Endothelial cell of umbilical vein (primary cell): ENCODE measurements around the gene DHCR7. TPM values are rescaled to one million over a fixed set of nuclear protein-coding genes. Genes with fewer than 3 reads are reported as not detected.
"Not testable (repeated sequence)": the region's sequence is repeated elsewhere in the genome, so short reads cannot be mapped to it uniquely, and the experiment has no call there.

Experiments used
- BruUV-seq: library from RNA; stranded (reverse); fragments of 400-500 nt; replicated peaks from 2 replicates; lab custom pipeline; 2021; lab: Mats Ljungman, UMichigan
- CTCF ChIA-PET: fragments of 300-600, 350-600 bp; sonication (Branson Sonifier 250); formaldehyde crosslinking; loops from one replicate; lab custom pipeline; 2021; ENCODE audit warnings: antibody characterized with exemption, inconsistent platforms; lab: Charles Lee
- POLR2A ChIA-PET: fragments of 300-600, 350-600 bp; sonication (Branson Sonifier 250); formaldehyde crosslinking; loops from one replicate; lab custom pipeline; 2021; ENCODE audit warnings: antibody characterized with exemption, inconsistent platforms; lab: Charles Lee
- DNase-seq: peaks from one replicate; pipeline ENCODE4 v3.0.0-alpha.2; 2011; ENCODE audit warnings: low read depth, low spot score
- FAIRE-seq: peaks from 2 replicates; lab custom pipeline; 2011; peaks lifted over from hg19 to GRCh38; lab: Jason Lieb, UNC
- H2AFZ ChIP-seq: 2 replicates; pipeline ENCODE4 v1.6.0; 2012; ENCODE audit warnings: low read depth, low read length, control low read depth, inconsistent platforms
- H3K27ac ChIP-seq: 2 replicates; pipeline ENCODE4 v1.5.1; 2011; ENCODE audit warnings: low read depth, mild to moderate bottlenecking, control low read depth, low read length, moderate library complexity; ENCODE audit not compliant: insufficient read depth
- H3K27me3 ChIP-seq, 2 experiments: 2 replicates each; pipeline versions ENCODE4 v1.6.0 to v1.6.1; 2011; ENCODE audit warnings: low read length in 2 of 2, mixed read lengths in 1 of 2; ENCODE audit not compliant: control insufficient read depth in 2 of 2, insufficient read depth in 2 of 2
- H3K36me3 ChIP-seq, 2 experiments: 2 replicates in 1 of 2; 3 replicates in 1 of 2; pipeline ENCODE4 v1.5.1; 2011; ENCODE audit warnings: low read length in 2 of 2, mild to moderate bottlenecking in 1 of 2, moderate library complexity in 1 of 2; ENCODE audit not compliant: control insufficient read depth in 2 of 2, insufficient read depth in 2 of 2; ENCODE audit errors: extremely low read depth in 1 of 2
- H3K4me1 ChIP-seq: 3 replicates; pipeline ENCODE4 v1.5.1; 2011; ENCODE audit warnings: mild to moderate bottlenecking, low read length; ENCODE audit not compliant: control insufficient read depth, insufficient read depth; ENCODE audit errors: extremely low read depth
- H3K4me2 ChIP-seq: 2 replicates; pipeline ENCODE4 v1.6.1; 2011; ENCODE audit warnings: low read length, control low read depth, mixed read lengths; ENCODE audit not compliant: insufficient read depth
- H3K4me3 ChIP-seq, 3 experiments: fragments of 200-600 bp in 1 of 3; sonication (generic), shearing (Covaris generic) in 1 of 3; replicated peaks in 1 of 3; 2 replicates each; pipeline ENCODE4 v1.5.1; 2011 to 2016; ENCODE audit warnings: control low read depth in 3 of 3, low read length in 3 of 3, mild to moderate bottlenecking in 2 of 3, inconsistent platforms in 1 of 3, low read depth in 1 of 3, moderate library complexity in 1 of 3; ENCODE audit not compliant: insufficient read depth in 1 of 3
- H3K79me2 ChIP-seq: 2 replicates; pipeline ENCODE4 v1.6.0; 2012; ENCODE audit warnings: low read length, inconsistent platforms; ENCODE audit not compliant: control insufficient read depth, insufficient read depth
- H3K9ac ChIP-seq: replicated peaks from 2 replicates; pipeline ENCODE3; 2011; ENCODE audit warnings: low read length, control low read depth; ENCODE audit not compliant: insufficient read depth; ENCODE audit errors: extremely low read depth
- H3K9me1 ChIP-seq: replicated peaks from 3 replicates; pipeline ENCODE4 v1.6.0; 2011; ENCODE audit warnings: mild to moderate bottlenecking, low read length; ENCODE audit not compliant: control insufficient read depth, insufficient read depth; ENCODE audit errors: extremely low read depth
- H3K9me3 ChIP-seq: replicated peaks from 2 replicates; pipeline ENCODE4 v1.5.1; 2012; ENCODE audit warnings: low read length, inconsistent platforms; ENCODE audit not compliant: control insufficient read depth, insufficient read depth
- H4K20me1 ChIP-seq: replicated peaks from 2 replicates; pipeline ENCODE3; 2011; ENCODE audit warnings: mild to moderate bottlenecking, low read length; ENCODE audit not compliant: control insufficient read depth, insufficient read depth; ENCODE audit errors: extremely low read depth
- EZH2 ChIP-seq: IDR thresholded peaks from 2 replicates; pipeline ENCODE4 v1.6.1; 2012; ENCODE audit warnings: borderline replicate concordance, low read depth, mild to moderate bottlenecking, moderate library complexity, low read length, inconsistent platforms; ENCODE audit not compliant: severe bottlenecking
- FOS ChIP-seq: IDR thresholded peaks from 2 replicates; pipeline ENCODE4 v1.6.1; 2011; ENCODE audit warnings: mild to moderate bottlenecking, low read length, moderate library complexity, borderline replicate concordance; ENCODE audit not compliant: insufficient read depth
- GATA2 ChIP-seq: IDR thresholded peaks from 2 replicates; pipeline ENCODE4 v1.7.0; 2011; ENCODE audit warnings: low read depth, mild to moderate bottlenecking, moderate library complexity, mixed read lengths, low read length; ENCODE audit not compliant: insufficient read length, insufficient read depth
- JUN ChIP-seq: IDR thresholded peaks from 2 replicates; pipeline ENCODE4 v1.6.1; 2011; ENCODE audit warnings: borderline replicate concordance, low read depth; ENCODE audit not compliant: insufficient read length, insufficient read depth
- MYC ChIP-seq: IDR thresholded peaks from one replicate; pipeline ENCODE4 v1.6.1; 2011; ENCODE audit warnings: mild to moderate bottlenecking, low read depth, low read length
- POLR2A ChIP-seq: IDR thresholded peaks from 2 replicates; pipeline ENCODE4 v1.6.1; 2012; ENCODE audit warnings: low read depth, mild to moderate bottlenecking, control low read depth, low read length
- POLR2AphosphoS5 ChIP-seq: IDR thresholded peaks from 2 replicates; pipeline ENCODE4 v1.6.1; 2012; ENCODE audit warnings: low read depth, mild to moderate bottlenecking, control low read depth, low read length, moderate library complexity; ENCODE audit not compliant: insufficient read depth
- dilution Hi-C: fragments of 300-500 bp; cut with MboI; formaldehyde crosslinking; loops from one replicate; pipeline ENCODE4 v1.15.0; 2019; ENCODE audit warnings: low sequenced_read_pairs; ENCODE audit not compliant: extremely low pct_ligation_motif_present
- intact Hi-C: fragments of 100-400 bp; cut with micrococcal nuclease; formaldehyde crosslinking; loops from one replicate; pipeline ENCODE4 v1.10.0; 2022
- polyA plus RNA-seq, 4 experiments: library from polyadenylated mRNA; depleted of rRNA in 3 of 4; stranded (reverse) in 3 of 4; unstranded in 1 of 4; fragments of >200 nt; gene quantifications; 2 replicates each; pipeline versions ENCODE4 v1.2.1 to v1.2.3, GENCODE V29; 2011 to 2012; ENCODE audit warnings: missing spikeins in 1 of 4
- total RNA-seq: library from RNA; stranded (reverse); gene quantifications from 2 replicates; pipeline ENCODE4 v1.2.3, GENCODE V29; 2021
- TF ChIP-seq, protein P1 (sequence below): IDR thresholded peaks from 2 replicates; pipeline ENCODE4 v1.6.1; 2011; ENCODE audit not compliant: insufficient read depth, insufficient read length
- TF ChIP-seq, protein P2 (sequence below), 2 donors: IDR thresholded peaks; 1 replicate in 1 of 2; 2 replicates in 1 of 2; pipeline ENCODE4 v1.5.1; 2011; ENCODE audit warnings: low read length in 2 of 2, mild to moderate bottlenecking in 2 of 2, moderate library complexity in 2 of 2, control low read depth in 1 of 2, inconsistent platforms in 1 of 2, low read depth in 1 of 2; ENCODE audit not compliant: insufficient read depth in 1 of 2; ENCODE audit errors: extremely low read depth in 1 of 2

The DHCR7 gene
- total and polyA plus RNA-seq, 2 donors (not counting 3 experiments of a cell fraction or from before 2014, with no cell fraction given), result 171 to 175 TPM

DNA sequence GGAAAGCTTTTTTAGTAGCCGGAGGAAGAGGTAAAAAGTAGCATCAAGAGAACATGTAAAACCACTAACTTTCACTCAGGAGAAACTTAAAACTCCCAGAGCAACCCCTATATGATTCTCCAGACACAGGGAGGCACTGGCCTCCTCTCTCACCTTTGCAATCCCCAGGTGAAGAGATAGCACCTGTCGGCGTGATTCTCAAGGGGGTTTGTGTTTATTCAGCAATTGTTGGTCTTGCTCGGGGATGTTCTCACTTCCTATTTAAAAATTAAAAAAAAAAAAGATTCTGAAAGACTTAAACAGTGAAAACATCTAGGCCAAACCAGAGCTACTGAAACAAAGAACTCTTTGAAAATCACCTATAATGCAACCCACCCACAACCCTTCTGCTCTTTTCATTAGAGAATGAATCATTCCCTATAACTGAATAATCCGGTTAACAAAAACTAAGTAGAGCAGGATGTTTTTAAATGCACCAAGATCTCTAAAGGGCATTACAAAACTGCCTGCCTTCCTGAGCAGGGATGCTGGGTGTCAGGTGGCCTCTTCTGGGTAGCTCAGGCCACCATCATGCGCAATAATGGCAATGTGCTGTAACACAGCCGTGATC is 24.9 kb downstream of the DHCR7 start:
- H3K36me3 ChIP-seq, result no peaks in the 10 kb centered on the region
- BruUV-seq, result no TSS peak
- intact Hi-C loops (no loop called here), dilution Hi-C loops (no loop called here)
- no peaks in the 10 kb centered on the region for H3K9me1 ChIP-seq
- H3K79me2 ChIP-seq, result no peaks in the 10 kb centered on the region
- no peak overlapping the region for H3K4me2 ChIP-seq
- ChIA-PET POLR2A (no interaction called here), CTCF (no interaction called here)
- H3K4me3 ChIP-seq, result no peak overlapping the region
- FAIRE-seq (no peak), DNase-seq (no peak)
- no peaks in the 10 kb centered on the region for H4K20me1 ChIP-seq
- H3K27me3 ChIP-seq, result peaks cover 0 to 2% of the 10 kb centered on the region in 2 experiments
- H3K9me3 ChIP-seq, result no peaks in the 10 kb centered on the region
- no peak overlapping the region for H3K9ac ChIP-seq
- H3K4me1 ChIP-seq, result no peaks in the 10 kb centered on the region
- H3K27ac ChIP-seq, result no peak overlapping the region
- no peak overlapping the region for H2AFZ ChIP-seq
- TF ChIP-seq MYC, result no peak
- no peak for TF ChIP-seq EZH2
- TF ChIP-seq, protein P1, sequence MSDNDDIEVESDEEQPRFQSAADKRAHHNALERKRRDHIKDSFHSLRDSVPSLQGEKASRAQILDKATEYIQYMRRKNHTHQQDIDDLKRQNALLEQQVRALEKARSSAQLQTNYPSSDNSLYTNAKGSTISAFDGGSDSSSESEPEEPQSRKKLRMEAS, result no peak
- TF ChIP-seq GATA2, result no peak
- TF ChIP-seq FOS, result no peak
- TF ChIP-seq JUN, result no peak
- TF ChIP-seq POLR2AphosphoS5, result no peak
- TF ChIP-seq POLR2A, result no peak
- TF ChIP-seq, protein P2, sequence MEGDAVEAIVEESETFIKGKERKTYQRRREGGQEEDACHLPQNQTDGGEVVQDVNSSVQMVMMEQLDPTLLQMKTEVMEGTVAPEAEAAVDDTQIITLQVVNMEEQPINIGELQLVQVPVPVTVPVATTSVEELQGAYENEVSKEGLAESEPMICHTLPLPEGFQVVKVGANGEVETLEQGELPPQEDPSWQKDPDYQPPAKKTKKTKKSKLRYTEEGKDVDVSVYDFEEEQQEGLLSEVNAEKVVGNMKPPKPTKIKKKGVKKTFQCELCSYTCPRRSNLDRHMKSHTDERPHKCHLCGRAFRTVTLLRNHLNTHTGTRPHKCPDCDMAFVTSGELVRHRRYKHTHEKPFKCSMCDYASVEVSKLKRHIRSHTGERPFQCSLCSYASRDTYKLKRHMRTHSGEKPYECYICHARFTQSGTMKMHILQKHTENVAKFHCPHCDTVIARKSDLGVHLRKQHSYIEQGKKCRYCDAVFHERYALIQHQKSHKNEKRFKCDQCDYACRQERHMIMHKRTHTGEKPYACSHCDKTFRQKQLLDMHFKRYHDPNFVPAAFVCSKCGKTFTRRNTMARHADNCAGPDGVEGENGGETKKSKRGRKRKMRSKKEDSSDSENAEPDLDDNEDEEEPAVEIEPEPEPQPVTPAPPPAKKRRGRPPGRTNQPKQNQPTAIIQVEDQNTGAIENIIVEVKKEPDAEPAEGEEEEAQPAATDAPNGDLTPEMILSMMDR (IDR thresholded peaks at IDR 0.05; ENCODE audit: extremely low read depth in 1 of 2, insufficient read depth in 1 of 2, low read depth in 1 of 2, low read length in 2 of 2), result no peak

DNA sequence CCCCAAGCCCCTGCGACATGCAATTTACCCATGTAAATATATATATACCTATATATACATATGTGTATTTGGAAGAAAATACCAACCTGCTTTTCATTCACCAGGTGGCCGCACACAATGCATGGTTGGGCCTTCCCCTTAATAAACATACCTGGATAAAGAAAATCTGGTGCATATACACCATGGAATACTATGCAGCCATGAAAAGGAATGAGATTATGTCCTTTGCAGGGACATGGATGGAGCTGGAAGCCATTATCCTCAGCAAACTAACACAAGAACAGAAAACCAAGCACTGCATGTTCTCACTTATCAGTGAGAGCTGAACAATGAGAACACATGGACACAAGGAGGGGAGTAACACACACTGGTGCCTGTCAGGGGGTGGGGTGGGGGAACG is 25.9 kb downstream of the DHCR7 start:
- intact Hi-C loops, H3K4me2 ChIP-seq, H3K9me3 ChIP-seq, H3K4me1 ChIP-seq, POLR2A ChIA-PET, H4K20me1 ChIP-seq, H3K9ac ChIP-seq, CTCF ChIA-PET, dilution Hi-C loops, H3K9me1 ChIP-seq, H3K79me2 ChIP-seq, FAIRE-seq, H3K4me3 ChIP-seq, DNase-seq, BruUV-seq, H3K27me3 ChIP-seq, H3K36me3 ChIP-seq, H3K27ac ChIP-seq, H2AFZ ChIP-seq: not testable (repeated sequence)
